Measurements from ENCODE around the gene PI4K2B.
"Not testable (repeated sequence)": the region's sequence is repeated elsewhere in the genome, so short reads cannot be mapped to it uniquely, and the experiment has no call there.

Gene PI4K2B

DNA sequence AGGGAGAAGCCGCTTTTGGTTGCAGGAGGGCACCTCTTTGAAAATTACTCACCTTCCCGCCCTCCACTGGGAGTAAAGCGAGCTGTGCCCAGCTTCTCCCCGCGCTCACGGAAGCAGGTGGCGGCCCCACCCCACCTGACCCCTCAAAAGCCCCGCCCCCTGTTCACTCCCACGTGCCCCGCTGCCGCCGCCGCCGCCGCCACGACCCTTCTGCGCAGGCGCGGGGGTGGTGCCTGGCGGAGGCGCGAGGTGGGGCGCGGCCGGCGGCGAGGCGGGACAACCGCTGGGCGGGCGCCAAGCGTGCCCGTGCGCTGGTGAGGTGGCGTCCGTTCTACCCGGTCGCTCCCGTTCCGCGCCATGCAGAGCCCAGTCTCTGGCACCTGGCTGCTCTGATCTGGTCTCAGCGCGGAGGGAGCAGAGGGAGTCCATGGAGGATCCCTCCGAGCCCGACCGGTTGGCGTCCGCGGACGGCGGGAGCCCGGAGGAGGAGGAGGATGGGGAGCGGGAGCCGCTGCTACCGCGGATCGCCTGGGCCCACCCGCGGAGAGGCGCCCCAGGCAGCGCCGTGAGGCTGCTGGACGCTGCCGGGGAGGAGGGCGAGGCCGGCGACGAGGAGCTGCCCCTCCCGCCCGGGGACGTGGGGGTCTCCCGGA is at the start of gene PI4K2B:
TSS of gene PI4K2B (plus strand) at position 297 of the 653 bp plus-strand sequence. CDS start at position 428, 131 bp downstream.
- peak; percentile 85 to 94 for DNase-seq

DNA sequence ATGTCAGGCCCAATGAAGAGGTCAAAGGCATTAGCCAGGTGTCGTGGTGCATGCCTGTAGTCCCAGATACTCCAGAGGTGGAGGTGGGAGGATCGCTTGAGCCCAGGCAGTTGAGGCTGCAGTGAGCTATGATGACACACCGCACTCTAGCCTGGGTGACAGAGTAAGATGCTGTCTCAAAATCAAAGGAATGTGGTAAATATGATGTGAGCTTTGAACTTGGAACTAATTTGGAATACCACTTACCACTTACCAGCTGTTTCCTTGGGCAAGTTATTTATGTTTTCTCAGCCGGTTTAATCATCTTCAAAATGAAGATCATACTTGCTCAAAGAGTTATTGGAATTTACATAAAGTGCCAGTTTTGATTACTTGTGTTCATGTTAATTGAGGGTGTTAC is 49.8 kb upstream of the PI4K2B start:
- no peak for DNase-seq

DNA sequence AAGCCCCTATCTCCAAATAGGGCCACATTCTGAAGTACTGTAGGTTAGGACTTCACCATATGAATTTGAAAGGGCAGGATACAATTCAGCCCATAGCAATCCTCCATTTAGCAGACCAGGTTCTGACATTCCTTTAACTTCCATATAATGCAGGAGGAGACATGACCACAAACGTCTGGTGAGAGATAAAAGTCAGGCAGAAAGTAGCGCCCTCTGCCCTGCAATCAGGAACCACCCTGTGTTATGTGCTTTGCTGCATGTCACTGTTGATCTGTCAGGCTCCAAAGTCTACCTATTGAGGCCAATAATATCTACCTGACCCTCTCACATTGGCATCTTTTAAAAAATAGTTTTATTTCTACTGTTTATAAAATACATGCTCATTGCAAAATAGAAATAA is 43.4 kb upstream of the PI4K2B start:
- no peak for DNase-seq

- no peak for DNase-seq
Measured at GRCh38 chr4:25198713-25199112, 35.1 kb upstream of the PI4K2B start.

DNA sequence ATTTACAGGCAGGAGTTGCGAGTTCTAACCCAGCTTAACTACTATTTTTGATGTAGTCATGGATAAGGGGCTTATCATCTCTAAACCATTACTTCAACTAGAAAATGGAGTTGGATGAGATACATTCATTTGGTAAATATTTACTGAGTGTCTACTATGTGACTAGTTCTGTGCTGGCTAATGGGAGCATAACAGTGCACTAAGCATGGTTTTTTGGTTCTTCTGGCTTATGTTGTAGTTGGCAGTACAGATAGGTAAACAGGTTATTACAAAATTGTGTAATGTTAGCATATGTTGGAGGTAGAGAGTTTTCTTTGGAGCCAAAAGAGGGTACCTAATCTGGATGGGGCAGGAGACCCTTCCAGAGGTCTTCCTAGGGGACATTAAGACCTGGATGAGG is 25.8 kb upstream of the PI4K2B start:
- no peak for DNase-seq

DNA sequence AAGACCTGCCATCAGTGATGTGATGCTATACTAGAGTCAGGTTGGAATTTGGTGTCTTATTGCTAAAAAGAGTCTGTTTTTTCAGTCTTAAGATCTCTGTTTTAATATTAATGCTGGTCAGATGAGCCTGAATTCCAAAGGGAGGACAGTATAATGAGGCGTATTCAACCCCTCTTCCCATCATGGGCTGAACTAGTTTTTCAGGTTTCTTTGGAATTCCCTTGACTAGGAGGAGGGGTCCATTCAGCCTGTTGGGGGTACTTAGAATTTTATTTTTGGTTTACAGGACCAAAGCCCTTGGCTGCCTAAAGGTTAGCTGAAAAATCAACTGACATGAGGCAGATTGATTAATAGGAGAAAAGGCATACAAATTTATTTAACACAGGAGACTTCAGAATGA is 24.1 kb upstream of the PI4K2B start:
- DNase-seq, result no peak

- DNase-seq, result no peak
Measured at GRCh38 chr4:25211721-25212120, 22.1 kb upstream of the PI4K2B start.

DNA sequence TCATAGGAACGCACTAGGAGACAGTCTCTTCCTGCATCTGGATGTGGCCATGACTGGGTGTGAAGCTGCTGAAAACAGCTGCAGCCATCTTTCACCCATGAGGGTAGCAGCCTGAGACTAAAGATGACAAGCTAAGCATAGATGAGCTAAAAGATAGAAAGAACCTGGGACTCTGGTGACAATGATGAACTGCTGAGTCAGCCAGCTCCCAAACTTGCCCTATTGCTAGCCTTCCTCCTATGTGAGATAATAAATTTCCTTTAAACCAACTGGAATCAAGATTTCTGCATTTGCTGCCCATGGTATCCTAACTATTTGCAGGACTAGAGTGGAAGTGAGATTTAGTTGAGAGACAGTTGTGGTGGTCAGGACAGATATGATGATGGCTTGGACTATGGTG is 21.0 kb upstream of the PI4K2B start:
- DNase-seq, result no peak

GRCh38 chr4:25213347-25213979 is 20.4 kb upstream of the PI4K2B start:
- no peak for DNase-seq

- not testable (repeated sequence) for DNase-seq
Measured at GRCh38 chr4:25214750-25215149, 19.1 kb upstream of the PI4K2B start.

GRCh38 chr4:25215511-25215910 is 18.3 kb upstream of the PI4K2B start:
- DNase-seq, result no peak

DNA sequence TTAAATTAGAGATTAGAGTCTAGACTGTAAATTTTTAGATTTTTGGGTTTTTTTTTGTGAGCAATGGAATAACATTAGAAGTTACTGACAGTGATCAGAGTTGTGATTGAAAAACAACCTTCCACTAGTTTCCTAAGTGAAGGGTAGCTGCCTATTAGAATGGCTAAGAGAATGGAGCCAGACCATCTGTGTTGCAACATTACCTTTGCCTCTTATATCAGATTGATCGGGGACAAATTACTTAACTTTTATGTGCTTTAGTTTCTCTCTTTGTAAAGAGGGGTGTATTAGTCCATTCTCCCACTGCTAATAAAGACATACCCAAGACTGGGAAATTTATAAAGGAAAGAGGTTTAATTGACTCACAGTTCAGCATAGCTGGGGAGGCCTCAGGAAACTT is 12.5 kb upstream of the PI4K2B start:
- no peak for DNase-seq

DNA sequence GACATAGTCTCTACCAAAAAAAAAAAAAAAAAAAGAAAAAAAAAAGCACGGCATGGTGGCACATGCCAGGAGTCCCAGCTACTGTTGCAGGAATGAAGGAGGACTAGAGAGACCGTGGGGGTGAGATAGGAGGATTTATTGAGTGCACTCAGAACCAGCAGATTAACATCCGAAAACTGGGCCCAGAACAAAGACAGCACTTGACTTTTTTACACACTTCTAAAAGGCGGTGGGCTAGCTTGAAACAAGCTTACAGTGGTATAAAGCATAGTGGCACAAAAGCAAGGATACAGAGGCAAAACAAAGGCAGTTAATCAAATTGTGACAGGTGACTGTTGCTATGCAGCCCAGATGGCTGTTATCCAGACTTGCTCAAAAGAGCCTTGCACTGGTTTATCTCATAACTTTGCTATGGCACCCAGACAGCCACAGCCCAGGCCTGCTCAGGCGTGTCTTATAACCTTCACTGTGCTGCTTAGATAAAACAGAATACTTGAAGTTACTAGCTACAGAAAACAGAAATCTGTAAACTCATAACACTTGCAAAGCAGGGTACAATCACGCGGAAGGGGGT is 9.9 kb upstream of the PI4K2B start:
- DNase-seq, result peak in 1 of 2 donors; percentile 12

DNA sequence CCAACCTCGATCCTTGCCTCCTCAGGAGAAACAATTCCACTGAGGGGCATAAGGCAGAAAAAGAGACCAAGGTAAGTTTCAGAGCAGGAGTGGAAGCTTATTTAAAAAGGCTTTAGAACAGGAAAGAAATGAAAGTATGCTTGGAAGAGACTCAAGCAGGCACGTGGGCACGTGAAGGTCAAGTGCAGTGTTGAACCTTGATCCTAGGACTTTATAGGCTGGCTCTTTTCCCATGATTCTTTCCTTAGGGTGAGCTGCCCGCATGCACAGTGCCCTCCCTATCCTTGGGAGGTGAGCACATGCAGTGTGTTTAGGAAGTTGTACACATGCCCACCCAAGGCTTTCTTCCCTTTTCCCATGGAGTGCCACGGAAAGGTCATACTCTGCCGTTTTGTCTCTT is 4.0 kb upstream of the PI4K2B start:
- no peak for DNase-seq

- DNase-seq, result peak in 1 of 2 donors; percentile 6
Measured at GRCh38 chr4:25233194-25233593, 639 bp upstream of the PI4K2B start.

GRCh38 chr4:25234390-25235370 is 847 bp downstream of the PI4K2B start:
- peak; percentile 84 to 90 for DNase-seq

- DNase-seq, result no peak
Measured at GRCh38 chr4:25235401-25235800, 1.6 kb downstream of the PI4K2B start.

DNA sequence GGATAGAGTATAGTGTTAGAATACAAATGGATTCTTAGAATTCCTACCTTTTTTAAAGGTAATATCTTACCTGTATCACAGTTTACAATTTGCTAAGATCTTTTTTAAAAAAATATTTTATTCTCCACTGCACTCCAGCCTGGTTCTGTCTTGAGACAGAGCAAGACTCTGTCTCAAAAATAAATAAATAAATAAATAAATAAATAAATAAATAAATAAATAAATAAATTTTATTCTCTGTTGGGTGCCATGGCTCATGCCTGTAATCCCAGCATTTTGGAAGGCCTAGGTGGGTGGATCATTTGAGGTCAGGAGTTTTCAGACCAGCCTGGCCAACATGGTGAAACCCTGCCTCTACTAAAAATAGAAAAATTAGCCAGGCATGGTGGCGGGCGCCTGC is 2.2 kb downstream of the PI4K2B start:
- not testable (repeated sequence) for DNase-seq

DNA sequence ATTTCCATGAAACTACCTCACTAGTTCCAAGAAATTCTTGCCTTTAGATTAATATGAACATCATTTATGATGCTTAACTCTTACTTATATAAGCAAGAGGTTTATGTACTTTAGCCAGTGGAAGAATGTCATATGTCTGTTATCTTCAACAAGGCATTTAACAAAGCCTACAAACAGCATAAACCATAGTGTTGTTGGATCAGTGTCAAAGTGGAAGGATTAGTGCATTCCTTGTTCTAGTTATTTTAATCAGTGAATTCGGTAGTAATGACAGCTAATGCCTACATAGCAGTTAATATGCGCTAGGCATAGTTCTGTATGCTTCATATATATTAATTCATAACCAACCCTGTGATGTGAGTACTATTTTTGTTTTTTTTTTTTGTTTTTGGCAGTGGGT is 3.1 kb downstream of the PI4K2B start:
- DNase-seq, result no peak

GRCh38 chr4:25238052-25238451 is 4.2 kb downstream of the PI4K2B start:
- DNase-seq, result no peak

DNA sequence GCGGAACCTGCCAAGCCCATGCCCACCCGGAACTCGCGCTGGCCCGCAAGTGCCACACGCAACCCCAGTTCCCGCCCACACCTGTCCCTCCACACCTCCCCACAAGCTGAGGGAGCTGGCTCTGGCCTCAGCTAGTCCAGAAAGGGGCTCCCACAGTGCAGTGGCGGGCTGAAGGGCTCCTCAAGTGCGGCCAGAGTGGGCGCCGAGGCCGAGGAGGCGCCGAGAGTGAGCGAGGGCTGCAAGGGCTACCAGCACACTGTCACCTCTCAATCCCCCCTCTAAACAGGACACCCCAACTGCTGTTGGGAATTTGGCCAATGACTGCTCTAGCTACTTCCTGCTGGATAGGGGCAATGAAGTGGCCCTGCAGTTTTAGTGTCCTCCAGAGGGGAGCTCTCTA is 5.7 kb downstream of the PI4K2B start:
- DNase-seq, result not testable (repeated sequence)

- DNase-seq, result peak; percentile 77 to 84
Measured at GRCh38 chr4:25240754-25241210, 6.9 kb downstream of the PI4K2B start.

DNA sequence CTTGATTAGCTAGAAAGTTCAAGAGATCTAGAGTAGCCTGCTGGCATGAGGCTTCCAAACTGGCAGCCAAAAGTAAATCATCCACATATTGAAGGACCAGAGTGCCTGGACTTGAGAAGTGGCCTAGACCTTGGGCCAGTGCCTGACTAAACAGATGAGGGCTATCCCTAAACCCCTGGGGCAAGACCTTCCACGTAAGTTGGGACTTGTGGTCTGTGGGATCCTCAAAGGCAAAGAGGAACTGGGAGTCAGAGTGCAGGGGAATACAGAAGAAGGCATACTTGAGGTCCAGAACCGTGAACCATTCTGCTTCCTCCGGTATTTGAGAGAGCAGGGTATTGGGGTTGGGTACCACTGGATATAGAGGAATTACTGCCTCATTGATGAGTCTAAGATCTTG is 8.4 kb downstream of the PI4K2B start:
- DNase-seq, result peak; percentile 11 to 34
